H1 (cell line): Measurements from ENCODE around the gene GABRR2. TPM values are rescaled to one million over a fixed set of nuclear protein-coding genes. Genes with fewer than 3 reads are reported as not detected.
"Not testable (repeated sequence)": the region's sequence is repeated elsewhere in the genome, so short reads cannot be mapped to it uniquely, and the experiment has no call there.

Source experiments
- CTCF ChIA-PET: fragments of 300-600 bp; sonication (Branson Sonifier 250); formaldehyde crosslinking; loops from one replicate; lab custom pipeline; 2021; ENCODE audit not compliant: partially characterized antibody; lab: Charles Lee
- POLR2A ChIA-PET: fragments of 300-600 bp; sonication (Branson Sonifier 250); formaldehyde crosslinking; loops from one replicate; lab custom pipeline; 2021; ENCODE audit warnings: inconsistent platforms; ENCODE audit not compliant: partially characterized antibody; lab: Charles Lee
- DNase-seq, 2 experiments: peaks; one replicate each; pipeline versions ENCODE4 v3.0.0 to v3.0.0-alpha.2; 2010 to 2022; ENCODE audit warnings: low spot score in 2 of 2, low read depth in 1 of 2, mixed read lengths in 1 of 2
- FAIRE-seq: peaks from 2 replicates; lab custom pipeline; 2011; peaks lifted over from hg19 to GRCh38; lab: Jason Lieb, UNC
- H2AFZ ChIP-seq: 2 replicates; pipeline ENCODE4 v1.8.1; 2012; ENCODE audit warnings: low read length, inconsistent platforms
- H2AK5ac ChIP-seq: 2 replicates; pipeline ENCODE4 v1.6.1; 2013; ENCODE audit warnings: low read depth, low read length
- H2BK120ac ChIP-seq: replicated peaks from 2 replicates; pipeline ENCODE3; 2013; ENCODE audit warnings: low read depth, low read length, inconsistent platforms
- H2BK12ac ChIP-seq: 2 replicates; pipeline ENCODE4 v1.6.1; 2013; ENCODE audit warnings: low read depth, low read length
- H2BK15ac ChIP-seq: 2 replicates; pipeline ENCODE4 v1.6.1; 2013; ENCODE audit warnings: low read length
- H2BK20ac ChIP-seq: 2 replicates; pipeline ENCODE4 v1.6.1; 2013; ENCODE audit warnings: low read length
- H2BK5ac ChIP-seq: 2 replicates; pipeline ENCODE4 v1.6.1; 2013; ENCODE audit warnings: low read depth, low read length
- H3K14ac ChIP-seq: 2 replicates; pipeline ENCODE4 v1.6.1; 2013; ENCODE audit warnings: inconsistent platforms; ENCODE audit not compliant: insufficient read length
- H3K18ac ChIP-seq: 2 replicates; pipeline ENCODE4 v1.6.1; 2013; ENCODE audit warnings: low read length; ENCODE audit errors: extremely low read depth
- H3K23ac ChIP-seq: 2 replicates; pipeline ENCODE4 v1.6.1; 2013; ENCODE audit warnings: inconsistent platforms; ENCODE audit not compliant: insufficient read length
- H3K23me2 ChIP-seq: 2 replicates; pipeline ENCODE4 v1.6.1; 2013; ENCODE audit warnings: low read depth, low read length
- H3K27ac ChIP-seq: 2 replicates; pipeline ENCODE4 v1.6.1; 2011; ENCODE audit warnings: low read depth, low read length, inconsistent platforms
- H3K27me3 ChIP-seq, 4 experiments: replicated peaks in 1 of 4; 1 replicate in 1 of 4; 2 replicates in 3 of 4; pipeline versions ENCODE4 v1.6.1 to v1.8.1; 2011 to 2013; ENCODE audit warnings: low read length in 3 of 4, mild to moderate bottlenecking in 3 of 4, inconsistent platforms in 2 of 4, mixed read lengths in 2 of 4, moderate library complexity in 1 of 4; ENCODE audit not compliant: control insufficient read depth in 3 of 4, insufficient read depth in 3 of 4; ENCODE audit errors: extremely low read depth in 1 of 4
- H3K36me3 ChIP-seq, 4 experiments: 2 replicates each; pipeline versions ENCODE4 v1.6.1 to v1.8.1; 2011 to 2013; ENCODE audit warnings: mild to moderate bottlenecking in 4 of 4, low read length in 3 of 4, moderate library complexity in 2 of 4, control low read depth in 1 of 4, inconsistent platforms in 1 of 4; ENCODE audit not compliant: insufficient read depth in 4 of 4, control insufficient read depth in 2 of 4
- H3K4ac ChIP-seq: replicated peaks from 2 replicates; pipeline ENCODE3; 2013; ENCODE audit warnings: low read length, low read depth, mixed read lengths, inconsistent platforms; ENCODE audit not compliant: insufficient read length
- H3K4me1 ChIP-seq, 4 experiments: replicated peaks in 1 of 4; 1 replicate in 1 of 4; 2 replicates in 3 of 4; pipeline versions ENCODE4 v1.6.1 to v1.8.1; 2011 to 2013; ENCODE audit warnings: low read length in 3 of 4, inconsistent platforms in 2 of 4, mixed read lengths in 1 of 4; ENCODE audit not compliant: insufficient read depth in 4 of 4, control insufficient read depth in 3 of 4
- H3K4me2 ChIP-seq, 2 experiments: 2 replicates each; pipeline versions ENCODE4 v1.6.1 to v1.8.1; 2011 to 2013; ENCODE audit warnings: low read depth in 2 of 2, low read length in 2 of 2, control low read depth in 1 of 2, inconsistent platforms in 1 of 2, mild to moderate bottlenecking in 1 of 2; ENCODE audit not compliant: insufficient read depth in 1 of 2
- H3K4me3 ChIP-seq, 4 experiments: fragments of 200-600, 300-600 bp in 1 of 4; sonication (generic), shearing (Covaris generic), sonication (Bioruptor Twin) in 1 of 4; 2 replicates each; pipeline versions ENCODE4 v1.5.1 to v1.8.1; 2011 to 2016; ENCODE audit warnings: low read length in 4 of 4, low read depth in 3 of 4, control low read depth in 2 of 4, inconsistent platforms in 2 of 4, mild to moderate bottlenecking in 2 of 4, mixed read lengths in 1 of 4, moderate library complexity in 1 of 4; ENCODE audit not compliant: insufficient read depth in 2 of 4; ENCODE audit errors: extremely low read depth in 1 of 4
- H3K56ac ChIP-seq: replicated peaks from 2 replicates; pipeline ENCODE3; 2013; ENCODE audit warnings: low read depth, mild to moderate bottlenecking, mixed read lengths, low read length, inconsistent platforms; ENCODE audit not compliant: insufficient read length
- H3K79me1 ChIP-seq: 2 replicates; pipeline ENCODE4 v1.6.1; 2013; ENCODE audit warnings: low read depth, low read length, control low read depth
- H3K79me2 ChIP-seq, 2 experiments: 2 replicates each; pipeline versions ENCODE4 v1.6.1 to v1.8.1; 2012 to 2013; ENCODE audit warnings: low read length in 2 of 2, mild to moderate bottlenecking in 2 of 2, inconsistent platforms in 1 of 2; ENCODE audit not compliant: insufficient read depth in 2 of 2, control insufficient read depth in 1 of 2
- H3K9ac ChIP-seq, 4 experiments: replicated peaks in 1 of 4; 1 replicate in 1 of 4; 2 replicates in 3 of 4; pipeline versions ENCODE4 v1.6.1 to v1.8.1; 2011 to 2013; ENCODE audit warnings: low read depth in 3 of 4, low read length in 3 of 4, control low read depth in 2 of 4, mild to moderate bottlenecking in 2 of 4, moderate library complexity in 2 of 4, inconsistent platforms in 1 of 4; ENCODE audit errors: extremely low read depth in 1 of 4
- H3K9me3 ChIP-seq, 2 experiments: 2 replicates each; pipeline versions ENCODE4 v1.6.1 to v1.8.1; 2012 to 2013; ENCODE audit warnings: mild to moderate bottlenecking in 2 of 2, moderate library complexity in 2 of 2, control low read depth in 1 of 2, inconsistent platforms in 1 of 2, low read depth in 1 of 2, low read length in 1 of 2, mixed read lengths in 1 of 2; ENCODE audit not compliant: insufficient read depth in 2 of 2
- H4K20me1 ChIP-seq, 2 experiments: replicated peaks in 1 of 2; 2 replicates each; pipeline versions ENCODE3 to v1.8.1; 2011 to 2013; ENCODE audit warnings: inconsistent platforms in 2 of 2, low read length in 2 of 2, mild to moderate bottlenecking in 1 of 2; ENCODE audit not compliant: insufficient read depth in 2 of 2, control insufficient read depth in 1 of 2
- H4K5ac ChIP-seq: 2 replicates; pipeline ENCODE4 v1.6.1; 2013; ENCODE audit warnings: low read length, low read depth, mixed read lengths, inconsistent platforms; ENCODE audit not compliant: insufficient read length
- H4K8ac ChIP-seq: 2 replicates; pipeline ENCODE4 v1.8.0; 2013; ENCODE audit warnings: mild to moderate bottlenecking, moderate library complexity, low read length, inconsistent platforms; ENCODE audit not compliant: insufficient read depth; ENCODE audit errors: extremely low read depth
- H4K91ac ChIP-seq: replicated peaks from 2 replicates; pipeline ENCODE3; 2013; ENCODE audit warnings: low read length, mixed read lengths, inconsistent platforms; ENCODE audit not compliant: insufficient read length
- whole genome bisulfite sequencing, 2 experiments: shearing (Covaris generic) in 1 of 2; methylation state at CpG; one replicate each; pipeline versions ENCODE4 v1.1.6 to v1.1.7; 2013 to 2015; ENCODE audit warnings: low lambda C conversion rate in 2 of 2, mixed read lengths in 2 of 2, inconsistent platforms in 1 of 2, low coverage in 1 of 2, missing lambda C conversion rate in 1 of 2; ENCODE audit not compliant: insufficient replicate concordance in 2 of 2, insufficient coverage in 1 of 2, insufficient read length in 1 of 2; ENCODE audit errors: extremely low coverage in 1 of 2, missing lambda C conversion rate in 1 of 2; 5-methylcytosine and 5-hydroxymethylcytosine counted together
- polyA plus RNA-seq, 7 experiments: library from polyadenylated mRNA; depleted of rRNA in 3 of 7; stranded (reverse) in 5 of 7; unstranded in 2 of 7; fragments of >200 nt in 5 of 7; fragments of 200-250 nt in 2 of 7; gene quantifications; 1 replicate in 5 of 7; 2 replicates in 1 of 7; 4 replicates in 1 of 7; pipeline versions ENCODE4 v1.2.1 to v1.2.3, GENCODE V29; 2011 to 2013; ENCODE audit warnings: missing spikeins in 2 of 7, mixed read lengths in 2 of 7
- total RNA-seq: library from RNA; stranded (reverse); fragmentation: NEBNext Ultra II Directional; extraction: Animal tissue kit (Norgen Biotek cat#: 25700); gene quantifications from 2 replicates; pipeline ENCODE4 v1.2.1, GENCODE V29; 2021

The GABRR2 gene
- total and polyA plus RNA-seq, 2 of the 8 experiments (the other 6 are each of a cell fraction or from before 2014, with no cell fraction given) = not detected

DNA sequence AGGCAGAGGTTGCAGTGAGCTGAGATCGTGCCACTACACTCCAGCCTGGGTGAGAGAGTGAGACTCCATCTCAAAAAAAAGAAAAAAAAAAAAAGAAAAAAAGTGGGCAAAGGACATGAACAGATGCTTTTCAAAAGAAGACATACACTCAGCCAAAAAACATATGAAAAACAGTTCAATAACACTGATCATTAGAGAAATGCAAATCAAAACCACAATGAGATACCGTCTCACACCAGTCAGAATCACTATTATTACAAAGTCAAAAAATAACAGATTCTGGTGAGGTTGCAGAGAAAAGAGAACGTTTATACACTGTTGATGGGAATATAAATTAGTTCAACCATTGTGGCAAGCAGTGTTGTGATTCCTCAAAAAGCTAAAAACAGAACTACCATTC lies 10.6 kb downstream of the GABRR2 start:
- H3K23me2 ChIP-seq, H3K4me2 ChIP-seq, H3K79me1 ChIP-seq, H3K27me3 ChIP-seq, H3K79me2 ChIP-seq, H4K20me1 ChIP-seq, H3K56ac ChIP-seq, H4K5ac ChIP-seq, H4K91ac ChIP-seq, H3K4me3 ChIP-seq, H3K36me3 ChIP-seq, POLR2A ChIA-PET, H3K18ac ChIP-seq, H2BK120ac ChIP-seq, H2BK20ac ChIP-seq, DNase-seq, H3K27ac ChIP-seq, H2AK5ac ChIP-seq, H2BK12ac ChIP-seq, FAIRE-seq, H4K8ac ChIP-seq, H2BK15ac ChIP-seq, H3K9ac ChIP-seq, H3K9me3 ChIP-seq, H3K23ac ChIP-seq, H3K14ac ChIP-seq, H2AFZ ChIP-seq, H3K4me1 ChIP-seq, H3K4ac ChIP-seq, H2BK5ac ChIP-seq: not testable (repeated sequence)
- WGBS, 2 experiments = 90% methylated on average over 3 of the region's 3 CpGs; no CpG with 5 or more reads in 1 of the 2 experiments
- CTCF ChIA-PET = interaction anchor here (0.8 to 1.5 kb wide), 9 partner anchors 11 to 321 kb away, joined by 3 to 7 read pairs (median 3); partner anchors contain the start of gene GABRR2
